Gastroesophageal sphincter (tissue), 4 donors: ENCODE data around the gene NUDT8. TPM values are rescaled to one million over a fixed set of nuclear protein-coding genes. Genes with fewer than 3 reads are reported as not detected.
"Not testable (repeated sequence)": the region's sequence is repeated elsewhere in the genome, so short reads cannot be mapped to it uniquely, and the experiment has no call there.

ENCODE experiments used
- ATAC-seq: fragments of 150-250 bp; one replicate; pipeline ENCODE4 v1.9.1; 2016; ENCODE audit warnings: mild to moderate bottlenecking, moderate library complexity
- H3K27ac ChIP-seq, 4 donors: fragments of 200-600 bp; sonication (generic) in 3 of 4; 1 replicate in 3 of 4; 2 replicates in 1 of 4; pipeline ENCODE4 v1.5.1; 2016 to 2019
- H3K27me3 ChIP-seq: fragments of 200-600 bp; sonication (generic); one replicate; pipeline ENCODE4 v1.5.1; 2019
- H3K36me3 ChIP-seq, 2 donors: fragments of 200-600 bp; sonication (generic); one replicate each; pipeline ENCODE4 v1.5.1; 2019; ENCODE audit warnings: control low read depth in 1 of 2
- H3K4me1 ChIP-seq, 3 donors: fragments of 200-600 bp; sonication (generic); 1 replicate in 2 of 3; 2 replicates in 1 of 3; pipeline ENCODE4 v1.5.1; 2016 to 2019; ENCODE audit warnings: control low read depth in 2 of 3
- H3K4me3 ChIP-seq, 2 donors: fragments of 200-600 bp; sonication (generic); one replicate each; pipeline ENCODE4 v1.5.1; 2019; ENCODE audit warnings: mild to moderate bottlenecking in 1 of 2, moderate library complexity in 1 of 2
- H3K9me3 ChIP-seq, 3 donors: fragments of 200-600 bp; sonication (generic); one replicate each; pipeline ENCODE4 v1.5.1; 2017 to 2019; ENCODE audit warnings: control low read depth in 2 of 3
- CTCF ChIP-seq, 4 experiments: fragments of 200-600 bp in 2 of 4; fragments of 450-650 bp in 2 of 4; sonication (generic) in 1 of 4; IDR thresholded peaks; one replicate each; pipeline ENCODE4 v1.5.1; 2017 to 2019; ENCODE audit warnings: antibody characterized with exemption in 4 of 4, mild to moderate bottlenecking in 2 of 4, moderate library complexity in 2 of 4
- EP300 ChIP-seq: sonication (generic); formaldehyde crosslinking; IDR thresholded peaks from one replicate; pipeline ENCODE4 v1.6.1; 2017; ENCODE audit warnings: antibody characterized with exemption, mild to moderate bottlenecking
- POLR2A ChIP-seq, 2 donors: fragments of 450-650 bp; IDR thresholded peaks; one replicate each; pipeline ENCODE4 v1.6.1; 2017; ENCODE audit warnings: antibody characterized with exemption in 2 of 2, mild to moderate bottlenecking in 2 of 2, moderate library complexity in 1 of 2
- POLR2AphosphoS5 ChIP-seq: sonication (generic); formaldehyde crosslinking; IDR thresholded peaks from one replicate; pipeline ENCODE4 v1.6.1; 2017; ENCODE audit warnings: antibody characterized with exemption
- WGBS, 2 donors: methylation state at CpG; one replicate each; pipeline ENCODE4 v1.1.5; 2018; ENCODE audit warnings: low coverage in 1 of 2; 5-methylcytosine and 5-hydroxymethylcytosine counted together
- total RNA-seq, 4 donors: library from RNA; depleted of rRNA; stranded (reverse); fragments of >200 nt; gene quantifications; one replicate each; pipeline ENCODE4 v1.1.0, GENCODE V29; 2016

NUDT8 gene
- total RNA-seq, 4 donors from 2014 or later, result 2.4 to 18.5 (median 4.6) TPM

- no peaks in the 10 kb centered on the region for H3K9me3 ChIP-seq
- 73 to 77% methylated on average over 7 to 10 of the region's 12 CpGs for WGBS, 2 donors
- H3K36me3 ChIP-seq, result no peaks in the 10 kb centered on the region
- no peaks in the 10 kb centered on the region for H3K27me3 ChIP-seq
- H3K27ac ChIP-seq, result no peak overlapping the region
- no peaks in the 10 kb centered on the region for H3K4me1 ChIP-seq
- TF ChIP-seq POLR2AphosphoS5 (no peak), EP300 (no peak), POLR2A (IDR thresholded peaks at IDR 0.05) (no peak), CTCF (IDR thresholded peaks at IDR 0.05) (no peak)
- no peak for ATAC-seq
- H3K4me3 ChIP-seq, result no peak overlapping the region
Observed at GRCh38 chr11:67662142-67662834, 32.6 kb upstream of the NUDT8 start.

GRCh38 chr11:67660752-67661151 is 31.0 kb upstream of the NUDT8 start:
- ATAC-seq, H3K4me3 ChIP-seq, H3K27me3 ChIP-seq, H3K9me3 ChIP-seq, H3K27ac ChIP-seq, H3K36me3 ChIP-seq, H3K4me1 ChIP-seq: not testable (repeated sequence)
- 53 to 83% methylated on average over 2 to 5 of the region's 5 CpGs for WGBS, 2 donors

GRCh38 chr11:67659651-67660165 is 30.0 kb upstream of the NUDT8 start:
- not testable (repeated sequence) for H3K36me3 ChIP-seq, H3K27ac ChIP-seq, ATAC-seq, H3K27me3 ChIP-seq, H3K4me1 ChIP-seq, H3K4me3 ChIP-seq, H3K9me3 ChIP-seq
- peak in 1 of 4 experiments; percentile 6 for TF ChIP-seq CTCF (IDR thresholded peaks at IDR 0.05)
- 50 to 53% methylated on average over 2 to 5 of the region's 5 CpGs for WGBS, 2 donors

- Histone ChIP-seq H3K4me1 (no peaks in the 10 kb centered on the region), H3K9me3 (no peaks in the 10 kb centered on the region), H3K4me3 (no peak overlapping the region), H3K27me3 (peaks cover 10% of the 10 kb centered on the region), H3K27ac (no peak overlapping the region), H3K36me3 (no peaks in the 10 kb centered on the region)
- TF ChIP-seq EP300, result no peak
- TF ChIP-seq POLR2A (IDR thresholded peaks at IDR 0.05), result no peak
- TF ChIP-seq POLR2AphosphoS5, result no peak
- no peak for TF ChIP-seq CTCF (IDR thresholded peaks at IDR 0.05)
- no peak for ATAC-seq
- 31 to 37% methylated on average over 3 of the region's 3 CpGs for WGBS, 2 donors
Observed at GRCh38 chr11:67657300-67657699, 27.6 kb upstream of the NUDT8 start.

- WGBS, 2 donors, result 82 to 89% methylated on average over 1 to 4 of the region's 4 CpGs
- Histone ChIP-seq H3K36me3 (no peaks in the 10 kb centered on the region), H3K4me3 (no peak overlapping the region), H3K4me1 (no peaks in the 10 kb centered on the region), H3K27ac (no peak overlapping the region), H3K9me3 (no peaks in the 10 kb centered on the region), H3K27me3 (peaks cover 19% of the 10 kb centered on the region)
- ATAC-seq, result no peak
- no peak for TF ChIP-seq EP300
- no peak for TF ChIP-seq POLR2A (IDR thresholded peaks at IDR 0.05)
- TF ChIP-seq CTCF (IDR thresholded peaks at IDR 0.05), result no peak
- no peak for TF ChIP-seq POLR2AphosphoS5
Observed at GRCh38 chr11:67656278-67656922, 26.7 kb upstream of the NUDT8 start.
